Panc1 (cell line): ENCODE data around the gene IGF2BP1. TPM values are rescaled to one million over a fixed set of nuclear protein-coding genes. Genes with fewer than 3 reads are reported as not detected.

Experiments used
- ATAC-seq: fragments of 200-7000 bp; cut with Tn5 transposase; 2 replicates; pipeline ENCODE4 v1.9.1; 2020; ENCODE audit warnings: mild to moderate bottlenecking, moderate library complexity
- BruUV-seq: library from RNA; stranded (reverse); fragments of 400-500 nt; replicated peaks from 2 replicates; lab custom pipeline; 2021; lab: Mats Ljungman, UMichigan
- CTCF ChIA-PET: fragments of 300-600 bp; sonication (Branson Sonifier 250); formaldehyde crosslinking; loops from one replicate; lab custom pipeline; 2022; ENCODE audit warnings: antibody characterized with exemption; lab: Charles Lee
- POLR2A ChIA-PET: fragments of 300-600 bp; sonication (Branson Sonifier 250); formaldehyde crosslinking; loops from one replicate; lab custom pipeline; 2022; ENCODE audit warnings: antibody characterized with exemption; lab: Charles Lee
- DNase-seq: peaks from one replicate; pipeline ENCODE4 v3.0.0-alpha.2; 2010; ENCODE audit warnings: low read depth, low spot score
- H3K27ac ChIP-seq: 2 replicates; pipeline ENCODE4 v1.5.1; 2011; ENCODE audit warnings: mild to moderate bottlenecking, low read length, inconsistent platforms
- H3K27me3 ChIP-seq: fragments of 200-500 bp; sonication (Bioruptor generic); 2 replicates; pipeline ENCODE4 v1.6.0; 2014; ENCODE audit warnings: low read length, inconsistent platforms; ENCODE audit not compliant: control insufficient read depth, insufficient read depth
- H3K36me3 ChIP-seq: fragments of 200-500 bp; sonication (Bioruptor generic); 2 replicates; pipeline ENCODE4 v1.5.1; 2014; ENCODE audit warnings: inconsistent platforms, mild to moderate bottlenecking, low read length, moderate library complexity; ENCODE audit not compliant: control insufficient read depth, insufficient read depth
- H3K4me1 ChIP-seq: 2 replicates; pipeline ENCODE4 v1.5.1; 2011; ENCODE audit warnings: inconsistent platforms, mild to moderate bottlenecking, low read length, moderate library complexity; ENCODE audit not compliant: control insufficient read depth, insufficient read depth
- H3K4me3 ChIP-seq, 2 experiments: 2 replicates each; pipeline ENCODE4 v1.5.1; 2011 to 2012; ENCODE audit warnings: low read depth in 2 of 2, low read length in 2 of 2, mild to moderate bottlenecking in 2 of 2, inconsistent platforms in 1 of 2, moderate library complexity in 1 of 2
- H3K9me3 ChIP-seq: fragments of 200-500 bp; sonication (Bioruptor generic); 2 replicates; pipeline ENCODE4 v1.5.1; 2014; ENCODE audit warnings: low read depth, mild to moderate bottlenecking, inconsistent platforms, low read length, moderate library complexity; ENCODE audit not compliant: control insufficient read depth, insufficient read depth
- POLR2AphosphoS5 ChIP-seq: IDR thresholded peaks from 2 replicates; pipeline ENCODE4 v1.6.1; 2012; ENCODE audit warnings: mild to moderate bottlenecking, low read depth, low read length, moderate library complexity
- SIN3A ChIP-seq: IDR thresholded peaks from 2 replicates; pipeline ENCODE4 v1.6.1; 2012; ENCODE audit warnings: low read depth, mild to moderate bottlenecking, low read length, moderate library complexity, borderline replicate concordance; ENCODE audit not compliant: insufficient read depth
- TCF7L2 ChIP-seq: IDR thresholded peaks from 2 replicates; pipeline ENCODE4 v1.6.1; 2011; ENCODE audit warnings: mild to moderate bottlenecking, low read depth, low read length, inconsistent platforms
- in situ Hi-C: cut with HindIII; loops from 2 replicates; pipeline ENCODE4 v1.10.0; 2016; ENCODE audit warnings: low sequenced_read_pairs, low pct_unique_long_range_greater_than_20kb
- intact Hi-C: fragments of 100-400 bp; cut with micrococcal nuclease; formaldehyde crosslinking; loops from one replicate; pipeline ENCODE4 v1.10.0; 2022; ENCODE audit not compliant: unreplicated experiment
- total RNA-seq: library from RNA; stranded (reverse); gene quantifications from one replicate; pipeline ENCODE4 v1.2.1, GENCODE V29; 2021; ENCODE audit not compliant: unreplicated experiment
- TF ChIP-seq, protein P1 (sequence below), 2 experiments: IDR thresholded peaks; 2 replicates each; pipeline ENCODE4 v1.6.1; 2011 to 2012; ENCODE audit warnings: low read depth in 2 of 2, control low read depth in 1 of 2, low read length in 1 of 2, mild to moderate bottlenecking in 1 of 2, moderate library complexity in 1 of 2; ENCODE audit not compliant: insufficient read depth in 1 of 2
- TF ChIP-seq, protein P2 (sequence below): fragments of 450-650 bp; IDR thresholded peaks from 2 replicates; pipeline ENCODE4 v1.5.1; 2017; ENCODE audit warnings: mild to moderate bottlenecking

Gene IGF2BP1
- total RNA-seq, 1 experiment from 2014 or later: 109 TPM

DNA sequence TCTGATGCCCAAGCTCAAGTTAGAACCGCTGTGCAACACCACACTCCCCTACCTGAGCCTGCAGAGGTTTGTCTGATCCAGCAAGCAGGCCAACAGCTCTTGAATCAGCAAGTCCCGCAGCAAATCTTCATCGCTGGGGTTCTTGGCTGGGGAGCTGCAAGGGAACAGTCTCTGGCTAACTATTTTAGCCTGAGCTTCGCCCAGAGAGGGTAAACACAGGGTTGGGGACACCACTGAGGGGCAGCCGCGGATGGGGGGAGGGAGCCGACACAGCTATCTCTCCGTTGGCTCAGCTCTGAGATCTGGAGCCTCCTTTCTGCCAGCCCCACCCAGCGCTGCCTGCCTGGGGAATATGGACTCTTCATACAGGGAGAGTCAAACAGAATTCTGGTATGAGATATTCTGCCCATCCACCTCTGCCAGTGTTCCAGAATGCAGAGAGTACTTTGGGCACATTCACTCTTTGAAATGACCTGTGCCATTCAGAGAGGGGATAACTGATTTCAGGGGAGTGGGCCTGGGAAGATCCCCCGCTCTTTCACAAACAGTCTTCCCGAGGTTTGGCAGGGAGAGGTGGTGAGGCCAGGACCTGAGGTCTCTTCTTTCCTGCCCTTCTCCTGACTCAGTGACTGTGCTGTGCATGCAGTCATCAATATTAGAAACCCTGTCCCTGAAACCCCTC lies 36.2 kb upstream of the IGF2BP1 start:
- no peaks in the 10 kb centered on the region for H3K27me3 ChIP-seq
- peak overlapping the region in 1 of 2 experiments; percentile 38; a peak in 2 of 4 replicates for H3K4me3 ChIP-seq
- H3K27ac ChIP-seq: peak overlapping the region; percentile 25
- no TSS peak for BruUV-seq
- TF ChIP-seq, protein P1, sequence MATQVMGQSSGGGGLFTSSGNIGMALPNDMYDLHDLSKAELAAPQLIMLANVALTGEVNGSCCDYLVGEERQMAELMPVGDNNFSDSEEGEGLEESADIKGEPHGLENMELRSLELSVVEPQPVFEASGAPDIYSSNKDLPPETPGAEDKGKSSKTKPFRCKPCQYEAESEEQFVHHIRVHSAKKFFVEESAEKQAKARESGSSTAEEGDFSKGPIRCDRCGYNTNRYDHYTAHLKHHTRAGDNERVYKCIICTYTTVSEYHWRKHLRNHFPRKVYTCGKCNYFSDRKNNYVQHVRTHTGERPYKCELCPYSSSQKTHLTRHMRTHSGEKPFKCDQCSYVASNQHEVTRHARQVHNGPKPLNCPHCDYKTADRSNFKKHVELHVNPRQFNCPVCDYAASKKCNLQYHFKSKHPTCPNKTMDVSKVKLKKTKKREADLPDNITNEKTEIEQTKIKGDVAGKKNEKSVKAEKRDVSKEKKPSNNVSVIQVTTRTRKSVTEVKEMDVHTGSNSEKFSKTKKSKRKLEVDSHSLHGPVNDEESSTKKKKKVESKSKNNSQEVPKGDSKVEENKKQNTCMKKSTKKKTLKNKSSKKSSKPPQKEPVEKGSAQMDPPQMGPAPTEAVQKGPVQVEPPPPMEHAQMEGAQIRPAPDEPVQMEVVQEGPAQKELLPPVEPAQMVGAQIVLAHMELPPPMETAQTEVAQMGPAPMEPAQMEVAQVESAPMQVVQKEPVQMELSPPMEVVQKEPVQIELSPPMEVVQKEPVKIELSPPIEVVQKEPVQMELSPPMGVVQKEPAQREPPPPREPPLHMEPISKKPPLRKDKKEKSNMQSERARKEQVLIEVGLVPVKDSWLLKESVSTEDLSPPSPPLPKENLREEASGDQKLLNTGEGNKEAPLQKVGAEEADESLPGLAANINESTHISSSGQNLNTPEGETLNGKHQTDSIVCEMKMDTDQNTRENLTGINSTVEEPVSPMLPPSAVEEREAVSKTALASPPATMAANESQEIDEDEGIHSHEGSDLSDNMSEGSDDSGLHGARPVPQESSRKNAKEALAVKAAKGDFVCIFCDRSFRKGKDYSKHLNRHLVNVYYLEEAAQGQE (IDR thresholded peaks at IDR 0.05; ENCODE audit: insufficient read depth in 1 of 2, low read depth in 2 of 2, low read length in 1 of 2): no peak
- TF ChIP-seq SIN3A (no peak), TCF7L2 (no peak), POLR2AphosphoS5 (no peak)
- TF ChIP-seq, protein P2, sequence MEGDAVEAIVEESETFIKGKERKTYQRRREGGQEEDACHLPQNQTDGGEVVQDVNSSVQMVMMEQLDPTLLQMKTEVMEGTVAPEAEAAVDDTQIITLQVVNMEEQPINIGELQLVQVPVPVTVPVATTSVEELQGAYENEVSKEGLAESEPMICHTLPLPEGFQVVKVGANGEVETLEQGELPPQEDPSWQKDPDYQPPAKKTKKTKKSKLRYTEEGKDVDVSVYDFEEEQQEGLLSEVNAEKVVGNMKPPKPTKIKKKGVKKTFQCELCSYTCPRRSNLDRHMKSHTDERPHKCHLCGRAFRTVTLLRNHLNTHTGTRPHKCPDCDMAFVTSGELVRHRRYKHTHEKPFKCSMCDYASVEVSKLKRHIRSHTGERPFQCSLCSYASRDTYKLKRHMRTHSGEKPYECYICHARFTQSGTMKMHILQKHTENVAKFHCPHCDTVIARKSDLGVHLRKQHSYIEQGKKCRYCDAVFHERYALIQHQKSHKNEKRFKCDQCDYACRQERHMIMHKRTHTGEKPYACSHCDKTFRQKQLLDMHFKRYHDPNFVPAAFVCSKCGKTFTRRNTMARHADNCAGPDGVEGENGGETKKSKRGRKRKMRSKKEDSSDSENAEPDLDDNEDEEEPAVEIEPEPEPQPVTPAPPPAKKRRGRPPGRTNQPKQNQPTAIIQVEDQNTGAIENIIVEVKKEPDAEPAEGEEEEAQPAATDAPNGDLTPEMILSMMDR: no peak
- in situ Hi-C loops (no loop called here), intact Hi-C loops (no loop called here)
- ChIA-PET POLR2A (interaction anchor here (0.6 to 1.3 kb wide), 5 partner anchors 16 to 54 kb away, joined by 3 to 8 read pairs (median 3); partner anchors contain the start of gene SNF8), CTCF (interaction anchor here (0.6 to 4.0 kb wide), 4 partner anchors 8 to 220 kb away, joined by 3 to 27 read pairs (median 4); no protein-coding TSS in a partner anchor)
- ATAC-seq (peak; percentile 76), DNase-seq (no peak)
- peaks cover 17% of the 10 kb centered on the region for H3K4me1 ChIP-seq
- H3K9me3 ChIP-seq: no peaks in the 10 kb centered on the region
- no peaks in the 10 kb centered on the region for H3K36me3 ChIP-seq

DNA sequence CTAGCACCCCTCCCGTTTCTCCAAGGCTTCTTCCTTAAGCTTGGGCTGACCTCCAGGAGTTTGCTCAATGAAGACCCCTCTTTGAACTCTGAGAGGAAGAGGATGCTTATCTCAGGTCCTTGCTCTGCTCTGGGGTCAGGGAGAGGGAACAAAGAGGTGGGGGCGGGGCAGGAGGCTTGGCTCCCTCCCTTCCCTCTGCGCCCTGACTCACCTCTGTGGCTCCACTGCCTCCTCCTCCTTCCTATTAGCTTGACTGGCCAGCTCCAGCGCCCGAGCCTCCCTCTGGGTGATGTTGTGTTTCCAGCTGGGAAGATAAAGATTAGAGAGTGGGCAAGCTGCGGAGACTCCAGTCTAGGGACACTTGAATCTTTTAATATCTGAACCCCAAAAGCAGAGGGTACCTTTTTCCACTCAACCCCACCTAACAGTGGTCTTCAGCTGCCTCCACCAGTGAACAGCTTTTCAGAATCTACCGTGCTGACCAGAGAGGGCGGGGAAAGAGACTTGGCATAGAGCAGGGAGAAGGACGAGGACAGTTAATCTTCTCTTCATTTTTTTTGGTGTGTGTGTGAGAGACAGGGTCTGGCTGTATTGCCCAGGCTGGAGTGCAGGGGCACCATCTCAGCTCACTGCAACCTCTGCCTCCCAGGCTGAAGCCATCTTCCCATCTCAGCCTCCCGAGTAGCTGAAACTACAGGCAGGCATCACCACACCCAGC lies 35.5 kb upstream of the IGF2BP1 start:
- Histone ChIP-seq H3K9me3 (no peaks in the 10 kb centered on the region), H3K4me3 (peak overlapping the region in 1 of 2 experiments; percentile 38; a peak in 2 of 4 replicates), H3K4me1 (peaks cover 17% of the 10 kb centered on the region), H3K36me3 (no peaks in the 10 kb centered on the region), H3K27me3 (no peaks in the 10 kb centered on the region), H3K27ac (peak overlapping the region; percentile 25)
- ChIA-PET POLR2A (interaction anchor here (0.6 to 1.3 kb wide), 3 partner anchors 17 to 41 kb away, joined by 3 to 5 read pairs (median 3); partner anchors contain the start of gene SNF8), CTCF (interaction anchor here (0.6 to 4.0 kb wide), 6 partner anchors 8 to 219 kb away, joined by 3 to 27 read pairs (median 3); no protein-coding TSS in a partner anchor)
- in situ Hi-C loops (no loop called here), intact Hi-C loops (no loop called here)
- BruUV-seq: no TSS peak
- TF ChIP-seq POLR2AphosphoS5 (0 out of 2 replicates have a peak, but pooled peaks have one; percentile 30), TCF7L2 (peak; percentile 39; the same call in 1 of the 2 replicates)
- TF ChIP-seq, protein P1 (IDR thresholded peaks at IDR 0.05; ENCODE audit: insufficient read depth in 1 of 2, low read depth in 2 of 2, low read length in 1 of 2): no peak
- TF ChIP-seq, protein P2: no peak
- ATAC-seq: peak; percentile 92
- DNase-seq: no peak
